Measurements from ENCODE around the gene APH1B. TPM values are rescaled to one million over a fixed set of nuclear protein-coding genes. Genes with fewer than 3 reads are reported as not detected.

Gene APH1B
- total RNA-seq, 6 experiments from 2014 or later: 23.7 to 38.7 (median 33.6) TPM

DNA sequence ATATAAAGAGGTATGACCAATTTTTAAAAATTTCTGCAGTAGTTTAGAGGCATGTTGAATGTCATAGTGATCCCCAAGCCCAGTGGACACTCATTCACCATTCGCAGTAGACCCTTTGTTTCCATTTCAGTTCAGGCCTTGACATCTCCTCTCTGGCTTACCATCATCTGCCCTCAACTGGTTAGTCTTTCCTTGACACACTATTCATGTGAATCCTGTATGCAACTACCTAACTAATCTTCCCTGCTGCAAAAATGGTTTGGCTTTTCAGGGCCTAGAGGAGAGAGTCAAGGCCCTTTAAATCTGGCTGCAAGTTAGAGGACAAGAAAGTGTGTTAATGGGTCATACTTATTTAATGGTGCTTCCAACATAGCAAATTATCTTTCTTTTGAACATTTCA, 10.9 kb downstream of the APH1B start:
- no peak for DNase-seq

DNA sequence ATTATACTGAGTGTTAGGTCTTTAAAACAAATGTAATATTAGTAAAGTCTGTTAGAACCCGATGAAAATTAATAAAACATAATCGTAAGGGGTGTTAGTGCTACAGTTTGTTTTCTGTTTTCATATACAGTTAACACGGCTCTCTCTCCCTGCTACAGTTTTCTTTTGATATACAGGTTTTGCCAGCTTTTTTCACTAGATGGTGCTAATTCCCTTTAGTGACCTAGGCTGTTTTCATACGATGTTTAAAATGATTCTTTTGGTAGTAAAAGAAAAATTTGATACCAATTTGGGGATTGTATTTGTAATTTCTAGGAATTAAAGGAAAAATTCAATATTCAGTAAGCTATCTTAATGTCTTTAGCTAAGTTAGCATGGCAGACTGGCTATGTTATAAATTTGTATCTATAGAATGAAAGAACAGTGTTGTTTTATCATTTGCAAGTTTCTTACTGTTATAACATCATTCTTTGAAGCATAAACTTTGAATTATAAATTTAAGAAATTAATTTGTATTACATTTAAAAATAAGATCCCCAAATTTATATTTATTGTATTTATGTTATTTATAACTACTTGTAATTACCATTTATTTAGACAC, 11.5 kb downstream of the APH1B start:
- peaks cover 60% of the 10 kb centered on the region for H3K4me1 Mint-ChIP-seq (ENCODE audit: low read depth)
- H3K36me3 Mint-ChIP-seq (ENCODE audit: low read depth): peaks cover 33% of the 10 kb centered on the region
- peaks cover 2% of the 10 kb centered on the region; the same call in 1 of the 2 replicates for H3K27me3 Mint-ChIP-seq (ENCODE audit: insufficient read depth)
- peak; percentile 55 for DNase-seq
- TF ChIP-seq, protein P1, sequence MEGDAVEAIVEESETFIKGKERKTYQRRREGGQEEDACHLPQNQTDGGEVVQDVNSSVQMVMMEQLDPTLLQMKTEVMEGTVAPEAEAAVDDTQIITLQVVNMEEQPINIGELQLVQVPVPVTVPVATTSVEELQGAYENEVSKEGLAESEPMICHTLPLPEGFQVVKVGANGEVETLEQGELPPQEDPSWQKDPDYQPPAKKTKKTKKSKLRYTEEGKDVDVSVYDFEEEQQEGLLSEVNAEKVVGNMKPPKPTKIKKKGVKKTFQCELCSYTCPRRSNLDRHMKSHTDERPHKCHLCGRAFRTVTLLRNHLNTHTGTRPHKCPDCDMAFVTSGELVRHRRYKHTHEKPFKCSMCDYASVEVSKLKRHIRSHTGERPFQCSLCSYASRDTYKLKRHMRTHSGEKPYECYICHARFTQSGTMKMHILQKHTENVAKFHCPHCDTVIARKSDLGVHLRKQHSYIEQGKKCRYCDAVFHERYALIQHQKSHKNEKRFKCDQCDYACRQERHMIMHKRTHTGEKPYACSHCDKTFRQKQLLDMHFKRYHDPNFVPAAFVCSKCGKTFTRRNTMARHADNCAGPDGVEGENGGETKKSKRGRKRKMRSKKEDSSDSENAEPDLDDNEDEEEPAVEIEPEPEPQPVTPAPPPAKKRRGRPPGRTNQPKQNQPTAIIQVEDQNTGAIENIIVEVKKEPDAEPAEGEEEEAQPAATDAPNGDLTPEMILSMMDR (IDR thresholded peaks at IDR 0.05): peak; percentile 85
- peak overlapping the region; percentile 29 for H3K27ac Mint-ChIP-seq
- H3K4me3 Mint-ChIP-seq: no peak overlapping the region
- peaks cover 4% of the 10 kb centered on the region for H3K9me3 Mint-ChIP-seq

More for the DNA sequence above, 10.9 kb downstream of the APH1B start:
- Mint-ChIP-seq H3K4me1 (ENCODE audit: low read depth) (peaks cover 55% of the 10 kb centered on the region), H3K27ac (peak overlapping the region; percentile 29), H3K27me3 (ENCODE audit: insufficient read depth) (peaks cover 2% of the 10 kb centered on the region; the same call in 1 of the 2 replicates), H3K9me3 (peaks cover 4% of the 10 kb centered on the region), H3K36me3 (ENCODE audit: low read depth) (peaks cover 28% of the 10 kb centered on the region), H3K4me3 (no peak overlapping the region)
- TF ChIP-seq, protein P1 (IDR thresholded peaks at IDR 0.05): no peak

DNA sequence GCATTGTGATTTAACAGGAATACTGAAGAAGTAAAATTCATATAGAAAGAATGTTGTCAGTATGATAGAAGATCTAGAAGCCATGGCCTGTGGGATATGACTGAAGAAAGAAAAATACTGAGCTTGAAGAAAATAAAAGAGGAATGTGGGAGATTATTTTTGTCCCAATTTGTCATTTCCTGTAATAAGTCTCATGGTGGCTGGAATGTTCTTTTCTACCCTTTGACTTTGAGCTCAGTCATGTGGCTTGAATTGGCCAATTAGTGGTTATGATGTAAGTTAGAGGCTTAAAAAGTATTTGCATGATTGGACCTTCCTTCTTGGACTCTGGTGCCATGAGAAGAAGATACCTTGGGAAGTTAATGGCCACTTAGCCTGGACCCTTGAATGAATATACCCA, 14.1 kb downstream of the APH1B start:
- H3K27ac Mint-ChIP-seq: peak overlapping the region; percentile 98

DNA sequence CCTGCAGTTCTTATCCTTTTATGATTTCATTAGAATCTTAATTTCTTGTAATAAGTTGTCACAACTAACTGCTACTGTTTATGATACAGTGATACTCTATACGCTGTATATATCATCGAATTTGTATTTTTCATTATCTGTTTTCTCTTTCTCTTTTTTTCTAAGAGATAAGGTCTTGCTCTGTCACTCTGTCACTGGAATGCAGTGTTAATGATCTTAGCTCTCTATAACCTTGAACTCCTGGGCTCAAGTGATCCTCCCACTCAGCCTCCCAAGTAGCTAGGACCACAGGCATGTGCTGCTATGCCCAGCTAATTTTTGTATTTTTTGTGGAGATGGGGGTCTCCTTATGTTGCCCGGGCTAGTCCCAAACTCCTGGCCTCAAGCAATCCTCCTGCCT, 14.8 kb downstream of the APH1B start:
- H3K4me1 Mint-ChIP-seq (ENCODE audit: low read depth): peaks cover 69% of the 10 kb centered on the region
- no peak for DNase-seq
- H3K36me3 Mint-ChIP-seq (ENCODE audit: low read depth): peaks cover 51% of the 10 kb centered on the region
- peaks cover 2% of the 10 kb centered on the region; the same call in 1 of the 2 replicates for H3K27me3 Mint-ChIP-seq (ENCODE audit: insufficient read depth)
- TF ChIP-seq, protein P1 (IDR thresholded peaks at IDR 0.05): no peak
- H3K27ac Mint-ChIP-seq: peak overlapping the region; percentile 98
- H3K4me3 Mint-ChIP-seq: peak overlapping the region; percentile 76; the same call in 1 of the 2 replicates
- peaks cover 4% of the 10 kb centered on the region for H3K9me3 Mint-ChIP-seq

More for the DNA sequence above, 14.1 kb downstream of the APH1B start:
- H3K36me3 Mint-ChIP-seq (ENCODE audit: low read depth): peaks cover 50% of the 10 kb centered on the region
- H3K9me3 Mint-ChIP-seq: peaks cover 4% of the 10 kb centered on the region
- H3K4me3 Mint-ChIP-seq: peak overlapping the region; percentile 76
- H3K4me1 Mint-ChIP-seq (ENCODE audit: low read depth): peaks cover 77% of the 10 kb centered on the region
- TF ChIP-seq, protein P1 (IDR thresholded peaks at IDR 0.05): no peak
- DNase-seq: peak; percentile 87
- H3K27me3 Mint-ChIP-seq (ENCODE audit: insufficient read depth): peaks cover 2% of the 10 kb centered on the region; the same call in 1 of the 2 replicates

DNA sequence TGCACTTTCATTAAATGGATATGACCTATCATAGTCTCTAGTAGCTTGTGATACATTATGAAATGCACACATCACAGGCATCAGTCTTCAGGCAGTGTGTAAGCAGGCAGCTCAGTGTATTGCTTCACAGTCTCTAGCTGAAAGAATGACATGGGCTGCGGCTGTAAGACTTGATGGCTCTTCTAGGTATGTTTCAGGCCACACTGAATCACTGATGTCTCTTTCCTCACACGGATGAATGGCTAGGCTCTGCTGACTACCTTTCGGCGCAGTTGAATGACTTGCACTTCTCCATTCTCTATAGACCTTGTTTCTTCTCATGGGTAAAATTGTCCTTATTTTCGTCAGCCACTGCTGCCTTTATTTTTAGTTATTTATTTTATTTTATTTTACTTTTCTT, 15.4 kb downstream of the APH1B start:
- Mint-ChIP-seq H3K27ac (peak overlapping the region; percentile 98), H3K9me3 (peaks cover 4% of the 10 kb centered on the region), H3K36me3 (ENCODE audit: low read depth) (peaks cover 53% of the 10 kb centered on the region), H3K27me3 (ENCODE audit: insufficient read depth) (peaks cover 2% of the 10 kb centered on the region; the same call in 1 of the 2 replicates), H3K4me1 (ENCODE audit: low read depth) (peaks cover 64% of the 10 kb centered on the region), H3K4me3 (peak overlapping the region; percentile 76; the same call in 1 of the 2 replicates)
- TF ChIP-seq, protein P1 (IDR thresholded peaks at IDR 0.05): no peak
- DNase-seq: no peak
